Measurements from ENCODE around the gene ANKFN1.
"Not testable (repeated sequence)": the region's sequence is repeated elsewhere in the genome, so short reads cannot be mapped to it uniquely, and the experiment has no call there.

GRCh38 chr17:56412356-56412755, 259.1 kb downstream of the ANKFN1 start:
- TF ChIP-seq CTCF (IDR thresholded peaks at IDR 0.05; ENCODE audit: low read depth, low read length, poor library complexity, severe bottlenecking); EZH2phosphoT487 (IDR thresholded peaks at IDR 0.05; ENCODE audit: borderline replicate concordance, low read length): not testable (repeated sequence)

Data from DOHH2 (cell line).